HG03097 (cell line): ENCODE results near the gene USH1C.

Experiments
- ATAC-seq: cut with Tn5 transposase; IDR thresholded peaks from one replicate; pipeline ENCODE4 v1.9.1; 2021; ENCODE audit not compliant: unreplicated experiment, low FRiP score

USH1C gene

GRCh38 chr11:17477361-17477760 lies 66.9 kb downstream of the USH1C start:
- no peak for ATAC-seq

- no peak for ATAC-seq
Observed at GRCh38 chr11:17477084-17477333, 67.2 kb downstream of the USH1C start.

- no peak for ATAC-seq
Observed at GRCh38 chr11:17476317-17477083, 67.7 kb downstream of the USH1C start, which contains the start of gene ABCC8. ABCC8 (minus strand) TSS chr11:17476845; CDS start chr11:17476776, 69 bp downstream.

- ATAC-seq: no peak
Observed at GRCh38 chr11:17475666-17476316, 68.4 kb downstream of the USH1C start.

GRCh38 chr11:17473071-17473744 lies 71.0 kb downstream of the USH1C start:
- no peak for ATAC-seq

GRCh38 chr11:17472467-17472866 lies 71.7 kb downstream of the USH1C start:
- ATAC-seq: no peak

GRCh38 chr11:17471501-17471900 lies 72.7 kb downstream of the USH1C start:
- no peak for ATAC-seq

- no peak for ATAC-seq
Observed at GRCh38 chr11:17469998-17470397, 74.2 kb downstream of the USH1C start.

- ATAC-seq: no peak
Observed at GRCh38 chr11:17468122-17468521, 76.1 kb downstream of the USH1C start.

GRCh38 chr11:17463546-17464174 lies 80.6 kb downstream of the USH1C start:
- ATAC-seq: no peak

- ATAC-seq: no peak
Observed at GRCh38 chr11:17462940-17463339, 81.3 kb downstream of the USH1C start.

- ATAC-seq: no peak
Observed at GRCh38 chr11:17460406-17460805, 83.8 kb downstream of the USH1C start.

GRCh38 chr11:17459236-17459896 lies 84.8 kb downstream of the USH1C start:
- ATAC-seq: no peak

- ATAC-seq: no peak
Observed at GRCh38 chr11:17458268-17458667, 85.9 kb downstream of the USH1C start.

- ATAC-seq: no peak
Observed at GRCh38 chr11:17457396-17458173, 86.6 kb downstream of the USH1C start.

- ATAC-seq: no peak
Observed at GRCh38 chr11:17452668-17453067, 91.5 kb downstream of the USH1C start.

GRCh38 chr11:17449158-17449557 lies 95.1 kb downstream of the USH1C start:
- ATAC-seq: no peak

- no peak for ATAC-seq
Observed at GRCh38 chr11:17446482-17446881, 97.7 kb downstream of the USH1C start.

- ATAC-seq: no peak
Observed at GRCh38 chr11:17445240-17445795, 98.9 kb downstream of the USH1C start.
